Measurements from ENCODE around the gene IPO13.

Gene IPO13

DNA sequence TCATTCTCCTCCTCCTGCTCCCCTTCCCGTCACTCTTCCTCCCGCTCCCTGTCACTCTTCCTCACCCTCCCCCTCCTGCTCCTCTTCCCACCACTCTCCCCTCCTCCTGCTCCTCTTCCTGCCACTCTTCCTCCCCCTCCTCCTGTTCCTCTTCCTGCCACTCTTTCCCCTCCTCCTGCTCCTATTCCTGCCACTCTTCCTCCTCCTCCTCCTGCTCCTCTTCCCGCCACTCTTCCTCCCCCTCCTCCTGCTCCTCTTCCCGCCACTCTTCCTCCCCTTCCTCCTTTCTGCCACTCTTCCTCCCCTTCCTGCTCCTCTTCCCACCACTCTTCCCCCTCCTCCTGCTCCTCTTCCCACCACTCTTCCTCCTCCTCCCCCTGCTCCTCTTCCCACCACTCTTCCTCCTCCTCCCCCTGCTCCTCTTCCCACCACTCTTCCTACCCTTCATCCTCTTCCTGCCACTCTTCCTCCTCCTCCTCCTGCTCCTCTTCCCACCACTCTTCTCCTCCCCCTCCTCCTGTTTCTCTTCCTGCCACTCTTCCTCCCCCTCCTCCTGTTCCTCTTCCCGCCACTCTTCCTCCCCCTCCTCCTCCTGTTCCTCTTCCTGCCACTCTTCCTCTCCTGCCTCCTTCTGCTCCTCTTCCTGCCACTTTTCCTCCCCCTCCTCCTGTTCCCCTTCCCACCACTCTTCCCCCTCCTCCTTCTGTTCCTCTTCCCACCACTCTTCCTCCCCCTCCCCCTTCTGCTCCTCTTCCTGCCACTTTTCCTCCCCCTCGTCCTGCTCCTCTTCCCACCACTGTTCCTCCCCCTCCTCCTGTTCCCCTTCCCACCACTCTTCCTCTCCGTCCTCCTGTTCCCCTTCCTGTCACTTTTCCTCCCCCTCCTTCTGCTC lies 41.8 kb upstream of the IPO13 start:
- POLR2A ChIA-PET = no interaction called here
- CTCF ChIA-PET = interaction anchor here (0.5 kb wide), 1 partner anchor 199 kb away, joined by 3 read pairs; no protein-coding TSS in a partner anchor
- DNase-seq (ENCODE audit: extremely low spot score) = no peak
- TF ChIP-seq, protein P1, sequence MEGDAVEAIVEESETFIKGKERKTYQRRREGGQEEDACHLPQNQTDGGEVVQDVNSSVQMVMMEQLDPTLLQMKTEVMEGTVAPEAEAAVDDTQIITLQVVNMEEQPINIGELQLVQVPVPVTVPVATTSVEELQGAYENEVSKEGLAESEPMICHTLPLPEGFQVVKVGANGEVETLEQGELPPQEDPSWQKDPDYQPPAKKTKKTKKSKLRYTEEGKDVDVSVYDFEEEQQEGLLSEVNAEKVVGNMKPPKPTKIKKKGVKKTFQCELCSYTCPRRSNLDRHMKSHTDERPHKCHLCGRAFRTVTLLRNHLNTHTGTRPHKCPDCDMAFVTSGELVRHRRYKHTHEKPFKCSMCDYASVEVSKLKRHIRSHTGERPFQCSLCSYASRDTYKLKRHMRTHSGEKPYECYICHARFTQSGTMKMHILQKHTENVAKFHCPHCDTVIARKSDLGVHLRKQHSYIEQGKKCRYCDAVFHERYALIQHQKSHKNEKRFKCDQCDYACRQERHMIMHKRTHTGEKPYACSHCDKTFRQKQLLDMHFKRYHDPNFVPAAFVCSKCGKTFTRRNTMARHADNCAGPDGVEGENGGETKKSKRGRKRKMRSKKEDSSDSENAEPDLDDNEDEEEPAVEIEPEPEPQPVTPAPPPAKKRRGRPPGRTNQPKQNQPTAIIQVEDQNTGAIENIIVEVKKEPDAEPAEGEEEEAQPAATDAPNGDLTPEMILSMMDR (IDR thresholded peaks at IDR 0.05; ENCODE audit: control extremely low read depth, extremely low read depth, low read depth, missing control alignments) = no peak

DNA sequence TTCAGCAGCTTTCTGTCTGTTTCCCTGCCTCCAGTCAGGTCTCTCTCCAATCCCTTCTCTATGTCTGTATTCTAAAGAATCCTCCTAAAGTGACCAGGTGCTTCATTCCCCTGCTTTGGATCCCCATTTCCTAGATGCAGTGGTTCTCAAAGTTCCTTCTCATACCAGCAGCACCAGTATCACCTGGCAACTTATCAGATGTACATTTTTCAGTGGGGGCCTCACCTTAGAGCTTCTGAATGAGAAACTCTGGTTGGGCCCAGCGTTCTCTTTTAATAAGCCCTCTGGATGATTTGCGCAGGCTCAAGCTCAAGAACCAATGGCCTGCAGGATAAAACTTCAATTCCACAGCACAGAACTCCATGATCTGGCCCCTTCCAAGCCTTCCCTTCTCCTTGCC lies 38.5 kb upstream of the IPO13 start:
- ChIA-PET POLR2A (no interaction called here), CTCF (interaction anchor here (1.2 kb wide), 1 partner anchor 26 kb away, joined by 4 read pairs; no protein-coding TSS in a partner anchor)
- no peak for DNase-seq (ENCODE audit: extremely low spot score)
- TF ChIP-seq, protein P1 (IDR thresholded peaks at IDR 0.05; ENCODE audit: control extremely low read depth, extremely low read depth, low read depth, missing control alignments) = no peak

GRCh38 chr1:43908858-43909257 lies 37.9 kb upstream of the IPO13 start:
- no peak for DNase-seq (ENCODE audit: extremely low spot score)
- TF ChIP-seq, protein P1 (IDR thresholded peaks at IDR 0.05; ENCODE audit: control extremely low read depth, extremely low read depth, low read depth, missing control alignments) = no peak
- CTCF ChIA-PET = interaction anchor here (1.2 kb wide), 1 partner anchor 25 kb away, joined by 4 read pairs; no protein-coding TSS in a partner anchor
- POLR2A ChIA-PET = no interaction called here

DNA sequence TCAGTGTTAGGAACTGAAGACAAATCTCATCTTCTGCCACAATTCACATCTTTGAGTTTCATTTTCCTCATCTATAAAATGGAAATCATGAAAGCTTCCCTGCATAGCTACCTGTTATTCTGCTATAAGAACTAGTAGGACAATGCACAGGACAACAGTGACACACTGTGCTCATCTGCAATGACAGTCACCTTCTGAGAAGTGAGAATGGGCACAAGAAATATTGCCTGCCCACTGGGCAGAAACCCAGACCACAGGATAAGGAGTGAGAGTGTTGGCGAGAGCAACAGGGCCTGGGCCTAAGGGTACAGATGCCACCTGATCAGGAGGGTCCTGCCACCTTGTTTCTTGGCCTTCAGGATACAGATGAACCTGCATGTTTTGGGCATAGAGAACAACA lies 36.4 kb upstream of the IPO13 start:
- ChIA-PET CTCF (interaction anchor here (1.2 to 3.2 kb wide), 2 partner anchors 24 to 147 kb away, joined by 9 to 15 read pairs; no protein-coding TSS in a partner anchor), POLR2A (no interaction called here)
- TF ChIP-seq, protein P1 (IDR thresholded peaks at IDR 0.05; ENCODE audit: control extremely low read depth, extremely low read depth, low read depth, missing control alignments) = peak; percentile 11
- no peak for DNase-seq (ENCODE audit: extremely low spot score)

- CTCF ChIA-PET = interaction anchor here (1.0 to 3.2 kb wide), 4 partner anchors 9 to 149 kb away, joined by 3 to 16 read pairs (median 6); no protein-coding TSS in a partner anchor
- DNase-seq (ENCODE audit: extremely low spot score) = no peak
- POLR2A ChIA-PET = no interaction called here
- TF ChIP-seq, protein P1 (IDR thresholded peaks at IDR 0.05; ENCODE audit: control extremely low read depth, extremely low read depth, low read depth, missing control alignments) = no peak
Measured at GRCh38 chr1:43912607-43913006, 34.1 kb upstream of the IPO13 start.

DNA sequence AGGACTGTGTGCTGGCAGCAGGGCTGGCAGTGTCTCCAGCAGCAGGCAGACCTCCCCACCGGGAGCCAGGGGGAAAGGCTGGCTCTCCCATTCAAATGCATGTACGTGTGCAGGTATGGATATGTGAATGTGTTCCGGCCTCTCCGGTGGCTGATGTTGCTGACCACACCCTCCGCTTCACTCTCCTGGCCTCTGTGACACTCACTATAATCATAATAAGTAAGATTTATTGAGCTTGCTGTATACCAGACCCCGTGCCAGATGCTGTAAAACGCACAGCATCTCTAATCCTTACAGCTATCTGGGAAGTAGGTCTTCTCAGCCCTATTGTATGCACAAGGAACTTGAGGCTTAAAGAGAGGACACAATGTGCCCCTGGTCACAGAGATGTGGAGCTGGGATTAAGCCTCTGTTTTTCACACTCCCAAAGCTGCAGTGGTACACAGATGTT lies 33.7 kb upstream of the IPO13 start:
- DNase-seq (ENCODE audit: extremely low spot score) = no peak
- POLR2A ChIA-PET = interaction anchor here (0.6 kb wide), 1 partner anchor 262 kb away, joined by 3 read pairs; no protein-coding TSS in a partner anchor
- TF ChIP-seq, protein P1 (IDR thresholded peaks at IDR 0.05; ENCODE audit: control extremely low read depth, extremely low read depth, low read depth, missing control alignments) = no peak
- CTCF ChIA-PET = interaction anchor here (0.9 to 4.2 kb wide), 7 partner anchors 10 to 383 kb away, joined by 3 to 30 read pairs (median 4); partner anchors contain the start of gene ARTN
